Activated CD8-positive, alpha-beta memory T cell treated with anti-CD3 and anti-CD28 coated beads, Interleukin-2, amount 50 U/mL, for 24 hours (primary cell): Measurements from ENCODE around the gene TCEAL8.
A peak's percentile ranks its signal among the peaks of the same experiment; 100 is the strongest.

Experiments used
- DNase-seq: peaks from one replicate; pipeline ENCODE4 v3.0.0-alpha.2; 2020; ENCODE audit errors: extremely low read depth

TCEAL8 gene

GRCh38 chrX:103214870-103215424, 40.0 kb downstream of the TCEAL8 start, which contains the start of gene BEX4:
Gene BEX4 (plus strand): TSS chrX:103215108. CDS start chrX:103216154, 1,046 bp downstream.
- peak; percentile 48 for DNase-seq

GRCh38 chrX:103212749-103213457, 42.1 kb downstream of the TCEAL8 start:
- DNase-seq: no peak

- DNase-seq: no peak
These were observed 43.8 kb downstream of the TCEAL8 start for GRCh38 chrX:103211012-103211715.

- DNase-seq: no peak
These were observed 44.9 kb downstream of the TCEAL8 start for GRCh38 chrX:103210056-103210455.
